Esophagus muscularis mucosa (tissue), 4 donors: ENCODE measurements around the gene PRKCH. TPM values are rescaled to one million over a fixed set of nuclear protein-coding genes. Genes with fewer than 3 reads are reported as not detected.
A peak's percentile ranks its signal among the peaks of the same experiment; 100 is the strongest.

Source experiments
- DNase-seq: peaks from one replicate; pipeline ENCODE4 v3.0.0-alpha.2; 2017; ENCODE audit errors: extremely low spot score
- H3K27ac ChIP-seq, 4 donors: fragments of 200-600 bp; sonication (generic); replicated peaks in 1 of 4; 1 replicate in 3 of 4; 2 replicates in 1 of 4; pipeline ENCODE4 v1.5.1; 2016 to 2019; ENCODE audit warnings: mild to moderate bottlenecking in 1 of 4
- H3K27me3 ChIP-seq, 4 donors: fragments of 200-600 bp; sonication (generic); one replicate each; pipeline versions ENCODE4 v1.5.1 to v1.6.0; 2016 to 2019
- H3K36me3 ChIP-seq, 4 donors: fragments of 200-600 bp; sonication (generic); one replicate each; pipeline ENCODE4 v1.5.1; 2016 to 2019
- H3K4me1 ChIP-seq, 4 donors: fragments of 200-600 bp; sonication (generic); one replicate each; pipeline ENCODE4 v1.5.1; 2016 to 2019
- H3K4me3 ChIP-seq, 4 donors: fragments of 200-600 bp; sonication (generic); 1 replicate in 2 of 4; 2 replicates in 2 of 4; pipeline ENCODE4 v1.5.1; 2016 to 2019; ENCODE audit warnings: mild to moderate bottlenecking in 4 of 4, moderate library complexity in 1 of 4
- H3K9me3 ChIP-seq, 4 donors: fragments of 200-600 bp; sonication (generic); 1 replicate in 3 of 4; 2 replicates in 1 of 4; pipeline ENCODE4 v1.5.1; 2016 to 2019
- CTCF ChIP-seq, 3 experiments: fragments of 200-600 bp in 2 of 3; fragments of 450-650 bp in 1 of 3; sonication (generic) in 2 of 3; IDR thresholded peaks; one replicate each; pipeline ENCODE4 v1.5.1; 2017 to 2019; ENCODE audit warnings: antibody characterized with exemption in 3 of 3, mild to moderate bottlenecking in 2 of 3, moderate library complexity in 1 of 3
- EP300 ChIP-seq: sonication (generic); formaldehyde crosslinking; IDR thresholded peaks from one replicate; pipeline ENCODE4 v1.6.1; 2017; ENCODE audit warnings: antibody characterized with exemption
- POLR2A ChIP-seq: fragments of 450-650 bp; IDR thresholded peaks from one replicate; pipeline ENCODE4 v1.6.1; 2017; ENCODE audit warnings: antibody characterized with exemption, moderate library complexity, mild to moderate bottlenecking, low read depth
- POLR2AphosphoS5 ChIP-seq, 2 donors: sonication (generic); formaldehyde crosslinking; IDR thresholded peaks; one replicate each; pipeline ENCODE4 v1.6.1; 2017; ENCODE audit warnings: antibody characterized with exemption in 2 of 2
- WGBS: methylation state at CpG from one replicate; pipeline ENCODE4 v1.1.5; 2018; 5-methylcytosine and 5-hydroxymethylcytosine counted together
- intact Hi-C: fragments of 100-400 bp; cut with DNase I; formaldehyde crosslinking; loops from one replicate; pipeline ENCODE4 v1.15.1; 2023
- total RNA-seq, 4 donors: library from RNA; depleted of rRNA; stranded (reverse); fragments of >200 nt; gene quantifications; one replicate each; pipeline versions ENCODE4 v1.1.0 to v1.2.1, GENCODE V29; 2016

Gene PRKCH
- total RNA-seq, 4 donors from 2014 or later: 13.3 to 67.6 (median 32.2) TPM

GRCh38 chr14:61574514-61574807 lies 253.1 kb downstream of the PRKCH start:
- no peaks in the 10 kb centered on the region for H3K36me3 ChIP-seq
- peak overlapping the region; percentile 65 to 81 (median 74) for H3K27ac ChIP-seq

GRCh38 chr14:61575126-61575525 lies 253.7 kb downstream of the PRKCH start:
- intact Hi-C loops: no loop called here
- H3K36me3 ChIP-seq: no peaks in the 10 kb centered on the region
- H3K27me3 ChIP-seq: no peaks in the 10 kb centered on the region
- H3K9me3 ChIP-seq: no peaks in the 10 kb centered on the region
- 76% methylated on average over 3 of the region's 3 CpGs for WGBS
- TF ChIP-seq EP300 (no peak), POLR2A (no peak), CTCF (IDR thresholded peaks at IDR 0.05) (no peak)
- peak overlapping the region in 1 of 4 donors; percentile 81 for H3K27ac ChIP-seq
- no peak overlapping the region for H3K4me3 ChIP-seq
- peaks cover 14 to 51% (median 45%) of the 10 kb centered on the region in 4 donors for H3K4me1 ChIP-seq
- peak; percentile 37 for DNase-seq

More at GRCh38 chr14:61574514-61574807, 253.1 kb downstream of the PRKCH start:
- no peak for TF ChIP-seq CTCF (IDR thresholded peaks at IDR 0.05)
- TF ChIP-seq POLR2A: no peak
- TF ChIP-seq POLR2AphosphoS5 (IDR thresholded peaks at IDR 0.05): no peak
- no peak for TF ChIP-seq EP300
- DNase-seq: no peak
- intact Hi-C loops: no loop called here
- Histone ChIP-seq H3K4me1 (peaks cover 21 to 58% (median 52%) of the 10 kb centered on the region in 4 donors), H3K27me3 (no peaks in the 10 kb centered on the region), H3K9me3 (no peaks in the 10 kb centered on the region), H3K4me3 (no peak overlapping the region)
- 78% methylated on average over 7 of the region's 7 CpGs for WGBS

GRCh38 chr14:61575551-61576150 lies 254.3 kb downstream of the PRKCH start:
- WGBS: 85% methylated on average over 6 of the region's 6 CpGs
- peak; percentile 50 for DNase-seq
- Histone ChIP-seq H3K4me1 (peaks cover 9 to 46% (median 40%) of the 10 kb centered on the region in 4 donors), H3K4me3 (no peak overlapping the region), H3K27me3 (no peaks in the 10 kb centered on the region), H3K36me3 (no peaks in the 10 kb centered on the region), H3K27ac (peak overlapping the region in 1 of 4 donors; percentile 1), H3K9me3 (no peaks in the 10 kb centered on the region)
- intact Hi-C loops: no loop called here
- TF ChIP-seq CTCF (IDR thresholded peaks at IDR 0.05) (no peak), POLR2AphosphoS5 (IDR thresholded peaks at IDR 0.05) (no peak), EP300 (no peak), POLR2A (no peak)

GRCh38 chr14:61577506-61577931 lies 256.1 kb downstream of the PRKCH start:
- no peak overlapping the region for H3K4me3 ChIP-seq
- WGBS: 62% methylated on average over 2 of the region's 2 CpGs
- no peak for DNase-seq
- H3K4me1 ChIP-seq: peaks cover 6 to 41% (median 39%) of the 10 kb centered on the region in 4 donors
- TF ChIP-seq POLR2AphosphoS5 (IDR thresholded peaks at IDR 0.05) (no peak), CTCF (IDR thresholded peaks at IDR 0.05) (no peak), POLR2A (no peak), EP300 (no peak)
- H3K27me3 ChIP-seq: no peaks in the 10 kb centered on the region
- no peaks in the 10 kb centered on the region for H3K36me3 ChIP-seq
- H3K27ac ChIP-seq: peak overlapping the region; percentile 32 to 69 (median 45)
- intact Hi-C loops: no loop called here
- H3K9me3 ChIP-seq: no peaks in the 10 kb centered on the region

- no peak for DNase-seq
- TF ChIP-seq EP300: no peak
- no peak for TF ChIP-seq POLR2AphosphoS5 (IDR thresholded peaks at IDR 0.05)
- no peak for TF ChIP-seq POLR2A
- no peak for TF ChIP-seq CTCF (IDR thresholded peaks at IDR 0.05)
- H3K4me1 ChIP-seq: peaks cover 6 to 41% (median 37%) of the 10 kb centered on the region in 4 donors
- H3K27me3 ChIP-seq: no peaks in the 10 kb centered on the region
- 85% methylated on average over 2 of the region's 2 CpGs for WGBS
- peak overlapping the region in 2 of 4 donors; percentile 5 to 32 for H3K27ac ChIP-seq
- no peaks in the 10 kb centered on the region for H3K36me3 ChIP-seq
- H3K9me3 ChIP-seq: no peaks in the 10 kb centered on the region
- intact Hi-C loops: no loop called here
- H3K4me3 ChIP-seq: no peak overlapping the region
Observed at GRCh38 chr14:61578745-61579144, 257.4 kb downstream of the PRKCH start.
